ENCODE data around the gene GARS1. TPM values are rescaled to one million over a fixed set of nuclear protein-coding genes. Genes with fewer than 3 reads are reported as not detected.
A peak's percentile ranks its signal among the peaks of the same experiment; 100 is the strongest.

The GARS1 gene
- polyA plus RNA-seq, 3 donors: 46.0 to 68.4 (median 48.6) TPM

DNA sequence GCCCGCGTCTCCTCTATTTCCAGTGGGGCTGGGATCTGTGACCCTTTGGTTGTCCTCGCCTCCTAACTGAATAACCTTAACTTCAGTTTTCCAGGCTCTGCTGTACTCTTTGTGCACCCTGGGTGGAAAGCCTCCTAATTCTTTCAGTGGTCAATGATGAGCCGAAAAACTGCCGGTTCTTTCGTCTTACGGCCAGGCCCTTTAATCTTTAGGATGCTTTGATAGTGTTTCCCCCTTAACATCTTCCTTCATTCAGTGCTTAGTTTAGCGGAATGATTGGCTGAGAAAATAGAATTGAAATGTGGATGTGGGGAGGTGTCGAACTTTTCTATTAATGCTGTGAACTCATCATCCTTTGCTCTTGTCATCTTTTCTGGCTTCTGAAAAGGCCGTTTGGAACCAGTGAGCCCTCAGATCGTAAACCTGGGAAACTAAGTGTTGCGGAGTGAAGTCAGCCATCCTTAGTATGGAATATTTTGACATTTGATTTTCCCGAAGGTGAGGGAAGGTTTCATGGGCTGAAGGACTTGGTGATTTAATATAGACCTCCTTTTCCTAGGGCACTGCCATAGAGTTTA is 847 bp downstream of the GARS1 start:
- Mint-ChIP-seq H3K4me3 (peak overlapping the region; percentile 99 to 100), H3K36me3 (peaks cover 19 to 21% of the 10 kb centered on the region in 2 donors), H3K27me3 (ENCODE audit: low read depth in 3 of 3) (no peaks in the 10 kb centered on the region), H3K9me3 (no peaks in the 10 kb centered on the region), H3K4me1 (peaks cover 42% of the 10 kb centered on the region), H3K27ac (peak overlapping the region; percentile 98 to 100 (median 99))
- H3K9ac ChIP-seq (ENCODE audit: insufficient read depth, low read length, poor library complexity, severe bottlenecking): peak overlapping the region; percentile 98
- H3K27me3 ChIP-seq (ENCODE audit: control insufficient read depth in 2 of 2, insufficient read depth in 2 of 2, low read length in 2 of 2): no peaks in the 10 kb centered on the region
- H3K36me3 ChIP-seq (replicated peaks in 1 of 2; ENCODE audit: control insufficient read depth in 1 of 2, insufficient read depth in 2 of 2, low read length in 2 of 2): peaks cover 14 to 21% of the 10 kb centered on the region in 2 donors
- DNase-seq: no peak
- peaks cover 82% of the 10 kb centered on the region for H3K79me2 ChIP-seq (ENCODE audit: insufficient read depth, low read length)
- H3K4me2 ChIP-seq (replicated peaks; ENCODE audit: extremely low read depth, low read length, poor library complexity, severe bottlenecking): peak overlapping the region; percentile 88
- peak overlapping the region; percentile 58 to 92 (median 91) for H3K4me3 ChIP-seq (replicated peaks in 1 of 3; ENCODE audit: low read depth in 2 of 3, low read length in 3 of 3)
- peaks cover 5% of the 10 kb centered on the region for H4K20me1 ChIP-seq (ENCODE audit: insufficient read depth, low read length)
- 0% methylated on average over 2 of the region's 13 CpGs for WGBS (ENCODE audit: insufficient coverage)
- TF ChIP-seq, protein P1, sequence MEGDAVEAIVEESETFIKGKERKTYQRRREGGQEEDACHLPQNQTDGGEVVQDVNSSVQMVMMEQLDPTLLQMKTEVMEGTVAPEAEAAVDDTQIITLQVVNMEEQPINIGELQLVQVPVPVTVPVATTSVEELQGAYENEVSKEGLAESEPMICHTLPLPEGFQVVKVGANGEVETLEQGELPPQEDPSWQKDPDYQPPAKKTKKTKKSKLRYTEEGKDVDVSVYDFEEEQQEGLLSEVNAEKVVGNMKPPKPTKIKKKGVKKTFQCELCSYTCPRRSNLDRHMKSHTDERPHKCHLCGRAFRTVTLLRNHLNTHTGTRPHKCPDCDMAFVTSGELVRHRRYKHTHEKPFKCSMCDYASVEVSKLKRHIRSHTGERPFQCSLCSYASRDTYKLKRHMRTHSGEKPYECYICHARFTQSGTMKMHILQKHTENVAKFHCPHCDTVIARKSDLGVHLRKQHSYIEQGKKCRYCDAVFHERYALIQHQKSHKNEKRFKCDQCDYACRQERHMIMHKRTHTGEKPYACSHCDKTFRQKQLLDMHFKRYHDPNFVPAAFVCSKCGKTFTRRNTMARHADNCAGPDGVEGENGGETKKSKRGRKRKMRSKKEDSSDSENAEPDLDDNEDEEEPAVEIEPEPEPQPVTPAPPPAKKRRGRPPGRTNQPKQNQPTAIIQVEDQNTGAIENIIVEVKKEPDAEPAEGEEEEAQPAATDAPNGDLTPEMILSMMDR (IDR thresholded peaks at IDR 0.05): no peak
- peak overlapping the region; percentile 99 to 100 for H3K27ac ChIP-seq (ENCODE audit: low read depth in 1 of 2, low read length in 2 of 2)
- H2AFZ ChIP-seq (ENCODE audit: insufficient read depth, low read depth, low read length, poor library complexity, severe bottlenecking): peak overlapping the region; percentile 96
- intact Hi-C loops (cut with micrococcal nuclease): loop anchor here in 1 of 2 donors (2.0 to 10.0 kb wide), 2 partner anchors 91 to 1899 kb away; partner anchors contain the start of genes AVL9, GGCT and LSM5
- no peaks in the 10 kb centered on the region for H3K9me3 ChIP-seq (replicated peaks in 1 of 2; ENCODE audit: control insufficient read depth in 1 of 2, insufficient read depth in 1 of 2, low read length in 2 of 2)
- H3K4me1 ChIP-seq (ENCODE audit: control insufficient read depth in 1 of 2, insufficient read depth in 2 of 2, low read length in 2 of 2): peaks cover 21 to 37% of the 10 kb centered on the region in 2 donors

GRCh38 chr7:30596014-30596641 is 1.4 kb downstream of the GARS1 start:
- intact Hi-C loops (cut with micrococcal nuclease): loop anchor here in 1 of 2 donors (10.0 kb wide), 1 partner anchor 1899 kb away; the partner anchor contains the start of genes AVL9 and LSM5
- peaks cover 21 to 32% of the 10 kb centered on the region in 2 donors for H3K4me1 ChIP-seq (ENCODE audit: control insufficient read depth in 1 of 2, insufficient read depth in 2 of 2, low read length in 2 of 2)

More at GRCh38 chr7:30596014-30596641, 1.4 kb downstream of the GARS1 start:
- Histone ChIP-seq H3K9me3 (replicated peaks in 1 of 2; ENCODE audit: control insufficient read depth in 1 of 2, insufficient read depth in 1 of 2, low read length in 2 of 2) (no peaks in the 10 kb centered on the region), H3K79me2 (ENCODE audit: insufficient read depth, low read length) (peaks cover 76% of the 10 kb centered on the region), H3K27me3 (ENCODE audit: control insufficient read depth in 2 of 2, insufficient read depth in 2 of 2, low read length in 2 of 2) (no peaks in the 10 kb centered on the region), H3K4me2 (replicated peaks; ENCODE audit: extremely low read depth, low read length, poor library complexity, severe bottlenecking) (peak overlapping the region; percentile 88), H2AFZ (ENCODE audit: insufficient read depth, low read depth, low read length, poor library complexity, severe bottlenecking) (peak overlapping the region; percentile 96), H3K27ac (ENCODE audit: low read depth in 1 of 2, low read length in 2 of 2) (peak overlapping the region in 1 of 2 donors; percentile 100), H3K36me3 (replicated peaks in 1 of 2; ENCODE audit: control insufficient read depth in 1 of 2, insufficient read depth in 2 of 2, low read length in 2 of 2) (peaks cover 20 to 27% of the 10 kb centered on the region in 2 donors), H4K20me1 (ENCODE audit: insufficient read depth, low read length) (peaks cover 5% of the 10 kb centered on the region), H3K4me3 (replicated peaks in 1 of 3; ENCODE audit: low read depth in 2 of 3, low read length in 3 of 3) (peak overlapping the region; percentile 58 to 92 (median 91)), H3K9ac (ENCODE audit: insufficient read depth, low read length, poor library complexity, severe bottlenecking) (peak overlapping the region; percentile 98)
- Mint-ChIP-seq H3K4me1 (peaks cover 40% of the 10 kb centered on the region), H3K4me3 (peak overlapping the region; percentile 99 to 100), H3K36me3 (peaks cover 24 to 27% of the 10 kb centered on the region in 2 donors), H3K27me3 (ENCODE audit: low read depth in 3 of 3) (no peaks in the 10 kb centered on the region), H3K27ac (peak overlapping the region in 4 of 7 donors; percentile 99 to 100 (median 100)), H3K9me3 (no peaks in the 10 kb centered on the region)
- TF ChIP-seq, protein P1 (IDR thresholded peaks at IDR 0.05): no peak
- WGBS (ENCODE audit: insufficient coverage): 16% methylated on average over 7 of the region's 14 CpGs
- peak in 1 of 3 donors; percentile 13 for DNase-seq

Data from CD14-positive monocyte (primary cell).